Measurements from ENCODE around the gene SPATA31D3.
"Not testable (repeated sequence)": the region's sequence is repeated elsewhere in the genome, so short reads cannot be mapped to it uniquely, and the experiment has no call there.

The SPATA31D3 gene

GRCh38 chr9:81943393-81943792, at the start of gene SPATA31D3:
TSS of gene SPATA31D3 (plus strand) at chr9:81943500. CDS start at chr9:81943586, 86 bp downstream.
- H3K27ac ChIP-seq; H3K4me3 ChIP-seq; DNase-seq (ENCODE audit: low spot score): not testable (repeated sequence)

GRCh38 chr9:81893929-81894328, 49.4 kb upstream of the SPATA31D3 start:
- no peak for TF ChIP-seq CTCF (IDR thresholded peaks at IDR 0.05)
- Histone ChIP-seq H3K27ac (no peak overlapping the region), H3K4me3 (no peak overlapping the region)
- no peak for DNase-seq (ENCODE audit: low spot score)

- TF ChIP-seq CTCF (IDR thresholded peaks at IDR 0.05), result no peak
- DNase-seq (ENCODE audit: low spot score), result no peak
- Histone ChIP-seq H3K27ac (no peak overlapping the region), H3K4me3 (no peak overlapping the region)
Observed at GRCh38 chr9:81894891-81895290, 48.4 kb upstream of the SPATA31D3 start.

- H3K4me3 ChIP-seq, result no peak overlapping the region
- TF ChIP-seq CTCF (IDR thresholded peaks at IDR 0.05), result no peak
- no peak for DNase-seq (ENCODE audit: low spot score)
- no peak overlapping the region for H3K27ac ChIP-seq
Observed at GRCh38 chr9:81896070-81896469, 47.2 kb upstream of the SPATA31D3 start.

GRCh38 chr9:81898851-81899250, 44.4 kb upstream of the SPATA31D3 start:
- Histone ChIP-seq H3K27ac (no peak overlapping the region), H3K4me3 (no peak overlapping the region)
- DNase-seq (ENCODE audit: low spot score), result no peak
- TF ChIP-seq CTCF (IDR thresholded peaks at IDR 0.05), result no peak

GRCh38 chr9:81902196-81902595, 41.1 kb upstream of the SPATA31D3 start:
- Histone ChIP-seq H3K27ac (peak overlapping the region in 1 of 2 donors; percentile 12), H3K4me3 (no peak overlapping the region)
- DNase-seq (ENCODE audit: low spot score), result no peak
- TF ChIP-seq CTCF (IDR thresholded peaks at IDR 0.05), result no peak

- no peak for DNase-seq (ENCODE audit: low spot score)
- no peak for TF ChIP-seq CTCF (IDR thresholded peaks at IDR 0.05)
- H3K27ac ChIP-seq, result peak overlapping the region in 1 of 2 donors; percentile 12
- no peak overlapping the region for H3K4me3 ChIP-seq
Observed at GRCh38 chr9:81902626-81903025, 40.7 kb upstream of the SPATA31D3 start.

GRCh38 chr9:81906671-81907070, 36.6 kb upstream of the SPATA31D3 start:
- no peak for DNase-seq (ENCODE audit: low spot score)
- no peak overlapping the region for H3K27ac ChIP-seq
- no peak overlapping the region for H3K4me3 ChIP-seq
- no peak for TF ChIP-seq CTCF (IDR thresholded peaks at IDR 0.05)
